GM18498 (cell line): ENCODE data around the gene KCNQ5.

ENCODE experiments used
- ATAC-seq: cut with Tn5 transposase; IDR thresholded peaks from one replicate; pipeline ENCODE4 v1.9.1; 2021; ENCODE audit warnings: mild to moderate bottlenecking, moderate library complexity; ENCODE audit not compliant: unreplicated experiment

Gene KCNQ5

GRCh38 chr6:72639920-72640614 lies 18.2 kb downstream of the KCNQ5 start:
- no peak for ATAC-seq

GRCh38 chr6:72640615-72640930 lies 18.7 kb downstream of the KCNQ5 start:
- no peak for ATAC-seq

- peak; percentile 62 for ATAC-seq
Measured at GRCh38 chr6:72642435-72642834, 20.6 kb downstream of the KCNQ5 start.

GRCh38 chr6:72643214-72643613 lies 21.4 kb downstream of the KCNQ5 start:
- no peak for ATAC-seq

- no peak for ATAC-seq
Measured at GRCh38 chr6:72646604-72647485, 25.0 kb downstream of the KCNQ5 start.

GRCh38 chr6:72647489-72647888 lies 25.6 kb downstream of the KCNQ5 start:
- ATAC-seq, result no peak

- ATAC-seq, result peak; percentile 46
Measured at GRCh38 chr6:72649032-72649984, 27.4 kb downstream of the KCNQ5 start.

- no peak for ATAC-seq
Measured at GRCh38 chr6:72650081-72650745, 28.3 kb downstream of the KCNQ5 start.

- ATAC-seq, result no peak
Measured at GRCh38 chr6:72651174-72651573, 29.3 kb downstream of the KCNQ5 start.

GRCh38 chr6:72651967-72652956 lies 30.4 kb downstream of the KCNQ5 start:
- ATAC-seq, result no peak

- ATAC-seq, result no peak
Measured at GRCh38 chr6:72653026-72653425, 31.2 kb downstream of the KCNQ5 start.

- peak; percentile 70 for ATAC-seq
Measured at GRCh38 chr6:72654071-72654621, 32.3 kb downstream of the KCNQ5 start.

- no peak for ATAC-seq
Measured at GRCh38 chr6:72657407-72658197, 35.7 kb downstream of the KCNQ5 start.

- no peak for ATAC-seq
Measured at GRCh38 chr6:72659754-72660153, 37.9 kb downstream of the KCNQ5 start.

- no peak for ATAC-seq
Measured at GRCh38 chr6:72661411-72661810, 39.5 kb downstream of the KCNQ5 start.

- no peak for ATAC-seq
Measured at GRCh38 chr6:72665599-72665998, 43.7 kb downstream of the KCNQ5 start.

- ATAC-seq, result peak; percentile 50
Measured at GRCh38 chr6:72669324-72669723, 47.5 kb downstream of the KCNQ5 start.

GRCh38 chr6:72672906-72673305 lies 51.0 kb downstream of the KCNQ5 start:
- no peak for ATAC-seq
